ENCODE measurements around the gene PRKCA. TPM values are rescaled to one million over a fixed set of nuclear protein-coding genes. Genes with fewer than 3 reads are reported as not detected.

Gene PRKCA
- total RNA-seq, 3 donors from 2014 or later: 42.3 to 77.7 (median 56.3) TPM

DNA sequence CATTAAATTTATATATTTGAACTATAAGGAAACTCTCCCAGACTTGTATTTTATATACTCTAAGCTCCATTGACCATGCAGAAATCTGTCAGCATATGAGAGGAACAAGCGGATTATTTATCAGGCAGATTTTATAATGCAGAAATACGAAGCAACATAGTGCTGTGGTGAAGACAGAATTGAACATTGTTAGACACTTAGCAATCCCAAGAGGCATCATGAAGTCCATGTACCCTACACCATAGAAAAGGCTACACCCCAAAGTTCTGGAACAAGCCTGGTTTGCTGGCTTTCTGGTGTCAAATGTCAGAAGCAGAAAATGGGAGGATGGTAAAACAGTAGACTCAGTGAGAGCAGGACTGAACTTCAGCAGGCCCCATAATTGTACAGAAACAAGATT, 241.1 kb downstream of the PRKCA start:
- no peaks in the 10 kb centered on the region for H3K36me3 ChIP-seq (ENCODE audit: low read depth)
- intact Hi-C loops (cut with DNase I, micrococcal nuclease): no loop called here
- ATAC-seq: no peak
- H3K9me3 ChIP-seq: no peaks in the 10 kb centered on the region
- no peak for DNase-seq
- H3K4me3 ChIP-seq: no peak overlapping the region
- peaks cover 32% of the 10 kb centered on the region for H3K4me1 ChIP-seq (ENCODE audit: low read depth)
- TF ChIP-seq, protein P1, sequence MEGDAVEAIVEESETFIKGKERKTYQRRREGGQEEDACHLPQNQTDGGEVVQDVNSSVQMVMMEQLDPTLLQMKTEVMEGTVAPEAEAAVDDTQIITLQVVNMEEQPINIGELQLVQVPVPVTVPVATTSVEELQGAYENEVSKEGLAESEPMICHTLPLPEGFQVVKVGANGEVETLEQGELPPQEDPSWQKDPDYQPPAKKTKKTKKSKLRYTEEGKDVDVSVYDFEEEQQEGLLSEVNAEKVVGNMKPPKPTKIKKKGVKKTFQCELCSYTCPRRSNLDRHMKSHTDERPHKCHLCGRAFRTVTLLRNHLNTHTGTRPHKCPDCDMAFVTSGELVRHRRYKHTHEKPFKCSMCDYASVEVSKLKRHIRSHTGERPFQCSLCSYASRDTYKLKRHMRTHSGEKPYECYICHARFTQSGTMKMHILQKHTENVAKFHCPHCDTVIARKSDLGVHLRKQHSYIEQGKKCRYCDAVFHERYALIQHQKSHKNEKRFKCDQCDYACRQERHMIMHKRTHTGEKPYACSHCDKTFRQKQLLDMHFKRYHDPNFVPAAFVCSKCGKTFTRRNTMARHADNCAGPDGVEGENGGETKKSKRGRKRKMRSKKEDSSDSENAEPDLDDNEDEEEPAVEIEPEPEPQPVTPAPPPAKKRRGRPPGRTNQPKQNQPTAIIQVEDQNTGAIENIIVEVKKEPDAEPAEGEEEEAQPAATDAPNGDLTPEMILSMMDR (IDR thresholded peaks at IDR 0.05): no peak

DNA sequence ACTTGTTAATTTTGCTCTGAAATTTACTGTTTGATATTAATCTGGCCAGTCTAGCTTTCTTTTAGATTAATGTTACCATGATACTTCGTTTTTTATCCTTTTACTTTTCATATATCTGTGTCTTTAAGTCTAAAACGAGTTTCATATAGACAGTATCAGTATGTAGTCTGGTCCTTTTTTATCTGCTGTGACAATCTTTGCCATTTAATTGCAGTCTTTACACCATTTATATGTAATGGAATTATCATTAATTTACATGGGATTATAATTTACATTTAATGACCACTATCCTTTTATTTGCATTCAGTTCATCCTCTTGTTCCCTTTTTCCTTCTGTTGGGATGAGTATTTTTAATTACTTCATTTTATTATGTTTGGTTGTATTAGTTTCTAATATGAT, 243.5 kb downstream of the PRKCA start:
- H3K4me3 ChIP-seq: no peak overlapping the region
- TF ChIP-seq, protein P1 (IDR thresholded peaks at IDR 0.05): no peak
- intact Hi-C loops (cut with DNase I, micrococcal nuclease): no loop called here
- H3K36me3 ChIP-seq (ENCODE audit: low read depth): no peaks in the 10 kb centered on the region
- DNase-seq: no peak
- ATAC-seq: no peak
- no peaks in the 10 kb centered on the region for H3K9me3 ChIP-seq
- peaks cover 36% of the 10 kb centered on the region for H3K4me1 ChIP-seq (ENCODE audit: low read depth)

DNA sequence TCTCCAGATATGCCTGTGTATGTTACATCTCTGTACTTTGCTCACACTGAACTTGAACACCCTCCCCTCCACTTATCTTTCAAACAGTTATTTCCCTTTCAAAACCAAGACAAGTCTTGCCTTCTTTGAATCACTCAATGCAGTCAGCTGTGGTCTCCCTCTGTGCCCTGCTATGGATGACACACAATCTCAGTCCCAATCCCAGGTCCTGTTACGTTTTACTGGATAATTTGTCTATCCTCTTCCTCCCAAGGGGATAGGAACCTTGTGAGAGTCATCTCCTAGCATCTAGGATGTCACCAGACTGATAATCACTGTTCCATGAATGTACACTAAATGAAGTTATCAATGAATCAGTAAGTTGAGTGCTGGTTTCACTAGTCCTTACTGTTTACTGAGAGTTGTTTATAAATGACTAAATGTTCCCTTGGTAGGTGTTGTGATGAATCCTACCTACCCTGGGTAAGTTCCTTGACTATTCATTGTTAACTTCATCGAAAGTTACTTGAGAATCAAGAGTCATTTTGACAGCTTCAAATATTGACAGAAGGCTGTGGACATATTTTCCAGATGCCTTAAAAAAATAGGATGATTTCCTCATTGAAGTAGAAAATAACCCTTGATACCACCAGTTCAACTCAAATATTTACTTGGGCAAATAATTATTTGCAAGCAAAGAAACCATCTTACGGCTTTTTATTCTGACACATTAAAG, 244.9 kb downstream of the PRKCA start:
- TF ChIP-seq, protein P1 (IDR thresholded peaks at IDR 0.05): no peak
- Histone ChIP-seq H3K4me1 (ENCODE audit: low read depth) (peaks cover 24% of the 10 kb centered on the region), H3K9me3 (no peaks in the 10 kb centered on the region), H3K36me3 (ENCODE audit: low read depth) (no peaks in the 10 kb centered on the region), H3K4me3 (no peak overlapping the region)
- DNase-seq (no peak), ATAC-seq (peak; percentile 65)
- intact Hi-C loops (cut with DNase I, micrococcal nuclease): no loop called here

DNA sequence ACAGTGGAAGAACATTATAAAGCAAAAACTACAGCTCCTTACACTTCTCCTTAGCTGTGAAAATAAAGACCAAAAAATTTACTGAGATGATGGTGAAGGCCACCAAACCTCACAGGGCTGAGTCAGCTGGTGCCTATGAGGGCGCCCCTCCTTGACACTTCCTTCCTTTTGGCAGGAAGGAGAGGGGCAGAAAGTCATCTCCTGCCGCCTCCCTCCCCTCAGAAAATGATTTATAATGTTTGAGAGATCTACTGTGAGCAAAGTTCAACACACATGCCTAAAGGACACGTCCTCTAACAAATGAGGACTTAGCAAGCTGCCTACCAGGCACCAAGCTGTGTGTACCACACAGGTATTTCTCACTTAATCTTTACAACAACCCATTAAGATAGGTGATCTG, 245.7 kb downstream of the PRKCA start:
- ATAC-seq (peak; percentile 62), DNase-seq (peak in 1 of 3 donors; percentile 28)
- TF ChIP-seq, protein P1 (IDR thresholded peaks at IDR 0.05): no peak
- no peaks in the 10 kb centered on the region for H3K36me3 ChIP-seq (ENCODE audit: low read depth)
- H3K4me3 ChIP-seq: no peak overlapping the region
- intact Hi-C loops (cut with DNase I, micrococcal nuclease): no loop called here
- no peaks in the 10 kb centered on the region for H3K9me3 ChIP-seq
- H3K4me1 ChIP-seq (ENCODE audit: low read depth): peaks cover 22% of the 10 kb centered on the region

DNA sequence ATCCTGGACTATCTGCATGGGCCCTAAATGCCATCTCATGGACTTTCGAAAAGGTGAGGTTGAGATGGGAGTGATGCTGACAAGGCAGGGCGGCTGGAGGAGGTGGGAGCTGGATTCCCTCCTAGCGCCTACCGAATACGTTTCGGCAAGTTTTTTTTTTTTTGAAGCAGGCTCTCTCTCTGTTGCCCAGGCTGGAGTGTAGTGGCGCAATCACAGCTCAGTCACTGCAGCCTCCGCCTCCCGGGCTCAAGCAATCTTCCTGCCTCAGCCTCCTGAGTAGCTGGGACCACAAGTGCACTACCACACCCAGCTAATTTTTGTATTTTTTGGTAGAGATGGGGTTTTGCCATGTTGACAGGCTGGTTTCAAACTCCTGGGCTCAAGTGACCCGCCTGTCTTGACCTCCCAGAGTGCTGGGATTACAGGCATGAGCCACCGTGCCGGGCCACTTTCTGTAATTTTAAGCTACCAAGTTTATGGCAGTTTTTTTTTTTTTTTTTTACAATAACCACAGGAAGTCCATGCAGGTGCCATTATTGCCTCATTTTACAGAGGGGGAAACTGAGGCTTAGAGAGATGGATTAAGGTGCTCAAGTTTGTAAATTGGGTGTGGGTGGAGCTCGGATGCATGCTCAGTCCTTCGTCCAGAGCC, 246.4 kb downstream of the PRKCA start:
- H3K36me3 ChIP-seq (ENCODE audit: low read depth): no peaks in the 10 kb centered on the region
- TF ChIP-seq, protein P1 (IDR thresholded peaks at IDR 0.05): no peak
- peaks cover 22% of the 10 kb centered on the region for H3K4me1 ChIP-seq (ENCODE audit: low read depth)
- no peaks in the 10 kb centered on the region for H3K9me3 ChIP-seq
- no peak overlapping the region for H3K4me3 ChIP-seq
- ATAC-seq (no peak), DNase-seq (no peak)
- intact Hi-C loops (cut with DNase I, micrococcal nuclease): no loop called here
